GM21423 (cell line): ENCODE data around the gene SP2.
A peak's percentile ranks its signal among the peaks of the same experiment; 100 is the strongest.
"Not testable (repeated sequence)": the region's sequence is repeated elsewhere in the genome, so short reads cannot be mapped to it uniquely, and the experiment has no call there.

Experiments
- ATAC-seq: cut with Tn5 transposase; IDR thresholded peaks from one replicate; pipeline ENCODE4 v1.9.1; 2021; ENCODE audit warnings: mild to moderate bottlenecking, moderate library complexity; ENCODE audit not compliant: unreplicated experiment

Gene SP2

DNA sequence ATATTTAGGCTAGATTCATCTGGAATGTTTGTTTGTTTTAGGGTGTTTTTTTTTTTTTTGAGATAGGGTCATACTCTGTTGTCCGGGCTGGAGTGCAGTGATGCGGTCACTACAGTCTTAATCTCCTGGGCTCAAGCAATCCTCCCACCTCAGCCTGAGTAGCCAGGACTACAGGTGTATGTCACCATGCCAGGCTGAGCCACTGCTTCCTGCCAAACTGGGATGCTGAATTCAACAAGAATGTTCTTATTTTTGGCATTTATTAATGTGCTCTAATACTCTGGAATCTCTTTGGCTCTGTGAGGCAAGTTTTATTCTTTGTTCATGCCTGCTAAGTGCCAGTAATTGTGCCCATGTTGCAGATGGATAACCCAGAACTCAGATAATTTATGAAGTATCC is 21.5 kb downstream of the SP2 start:
- no peak for ATAC-seq

DNA sequence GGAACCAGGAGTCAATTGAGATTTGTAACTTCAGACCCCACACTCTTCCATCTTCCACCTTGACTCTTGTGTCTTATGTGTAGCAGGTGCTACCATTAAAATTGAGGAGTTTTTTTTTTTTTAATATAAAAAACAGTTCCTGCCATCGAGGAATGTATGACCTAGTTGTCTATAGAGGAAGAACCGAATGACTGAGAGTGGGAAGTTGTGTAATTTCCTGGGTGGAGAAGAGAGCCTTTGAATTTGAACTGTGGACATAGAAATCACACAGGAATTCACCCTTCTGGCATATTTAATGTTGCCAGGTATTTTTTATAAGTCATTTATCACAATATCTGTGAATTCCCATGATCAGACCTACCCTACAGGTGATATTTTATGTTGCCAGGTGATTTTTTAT is 22.0 kb downstream of the SP2 start:
- no peak for ATAC-seq

DNA sequence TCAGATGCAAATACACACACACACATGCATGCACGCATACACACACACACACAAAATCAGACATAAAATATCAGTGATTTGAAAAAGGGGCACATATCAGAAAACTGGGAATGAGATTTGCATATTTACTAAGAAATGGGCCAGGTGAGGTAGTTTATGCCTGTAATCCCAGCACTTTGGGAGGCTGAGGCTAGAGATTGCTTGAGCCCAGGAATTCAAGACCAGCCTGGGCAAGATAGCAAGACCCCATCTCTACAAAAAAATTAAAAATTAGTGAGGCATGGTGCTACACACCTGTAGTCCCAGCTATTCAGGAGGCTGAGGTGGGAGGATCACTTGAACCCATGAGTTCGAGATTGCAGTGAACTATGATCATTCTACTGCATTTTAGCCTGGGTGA is 23.0 kb downstream of the SP2 start:
- ATAC-seq = no peak

DNA sequence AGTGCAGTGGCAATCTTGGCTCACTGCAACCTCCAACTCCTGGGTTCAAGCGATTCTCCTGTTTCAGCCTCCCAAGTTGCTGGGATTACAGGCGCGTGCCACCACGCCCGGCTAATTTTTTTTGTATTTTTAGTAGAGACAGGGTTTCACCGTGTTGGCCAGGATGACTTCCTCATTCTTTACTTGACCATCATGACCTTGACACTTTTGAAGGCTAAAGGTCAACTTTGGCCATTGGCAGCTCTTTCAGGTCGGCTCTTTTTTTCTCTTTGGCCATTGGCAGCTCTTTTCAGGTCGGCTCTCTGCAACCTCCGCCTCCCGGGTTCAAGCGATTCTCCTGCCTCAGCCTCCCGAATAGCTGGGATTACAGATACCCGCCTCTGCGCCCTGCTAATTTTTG is 23.9 kb downstream of the SP2 start:
- not testable (repeated sequence) for ATAC-seq

DNA sequence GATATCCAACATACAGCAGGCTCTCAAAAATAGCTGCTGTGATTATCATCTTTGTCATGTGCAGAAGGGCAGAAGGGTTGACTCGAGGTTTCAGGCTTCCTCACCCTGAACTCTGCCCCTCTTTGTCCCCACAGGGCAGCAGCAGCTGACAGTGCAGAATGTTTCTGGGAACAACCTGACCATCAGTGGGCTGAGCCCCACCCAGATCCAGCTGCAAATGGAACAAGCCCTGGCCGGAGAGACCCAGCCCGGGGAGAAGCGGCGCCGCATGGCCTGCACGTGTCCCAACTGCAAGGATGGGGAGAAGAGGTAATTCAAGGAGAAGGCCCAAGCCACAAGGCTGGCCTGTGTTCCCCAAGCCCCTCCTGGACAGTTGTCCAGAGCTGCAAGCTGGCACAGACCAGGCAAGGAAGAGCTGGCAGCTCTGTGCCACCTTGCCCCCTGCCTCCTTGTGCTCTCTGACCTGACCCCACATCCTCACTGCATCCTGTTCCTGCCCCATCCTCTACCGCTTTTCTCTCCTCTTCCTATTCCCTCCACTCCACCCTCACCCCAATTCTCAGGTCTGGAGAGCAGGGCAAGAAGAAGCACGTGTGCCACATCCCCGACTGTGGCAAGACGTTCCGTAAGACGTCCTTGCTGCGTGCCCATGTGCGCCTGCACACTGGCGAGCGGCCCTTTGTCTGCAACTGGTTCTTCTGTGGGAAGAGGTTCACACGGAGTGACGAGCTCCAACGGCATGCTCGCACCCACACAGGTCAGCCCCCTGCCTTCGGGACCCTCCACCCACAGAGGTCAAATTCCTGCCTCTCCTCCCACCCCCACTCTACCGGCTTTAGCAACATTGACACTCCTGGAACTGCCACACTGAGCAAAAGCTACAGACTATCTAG is 29.0 kb downstream of the SP2 start:
- ATAC-seq = no peak

DNA sequence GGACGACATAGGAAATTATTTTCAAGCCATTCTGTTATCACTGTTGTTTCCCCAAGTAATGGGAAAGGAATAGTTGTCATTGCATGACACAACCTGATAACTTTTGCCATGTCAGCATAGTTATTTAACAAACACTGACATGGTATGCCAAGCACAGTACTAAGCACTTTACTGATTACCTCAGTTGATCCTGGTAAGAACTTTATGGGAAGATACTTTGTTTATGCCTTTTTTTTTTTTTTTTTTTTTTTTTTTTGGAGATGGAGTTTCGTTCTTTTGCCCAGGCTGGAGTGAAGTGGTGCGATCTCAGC is 29.6 kb downstream of the SP2 start:
- ATAC-seq = no peak

DNA sequence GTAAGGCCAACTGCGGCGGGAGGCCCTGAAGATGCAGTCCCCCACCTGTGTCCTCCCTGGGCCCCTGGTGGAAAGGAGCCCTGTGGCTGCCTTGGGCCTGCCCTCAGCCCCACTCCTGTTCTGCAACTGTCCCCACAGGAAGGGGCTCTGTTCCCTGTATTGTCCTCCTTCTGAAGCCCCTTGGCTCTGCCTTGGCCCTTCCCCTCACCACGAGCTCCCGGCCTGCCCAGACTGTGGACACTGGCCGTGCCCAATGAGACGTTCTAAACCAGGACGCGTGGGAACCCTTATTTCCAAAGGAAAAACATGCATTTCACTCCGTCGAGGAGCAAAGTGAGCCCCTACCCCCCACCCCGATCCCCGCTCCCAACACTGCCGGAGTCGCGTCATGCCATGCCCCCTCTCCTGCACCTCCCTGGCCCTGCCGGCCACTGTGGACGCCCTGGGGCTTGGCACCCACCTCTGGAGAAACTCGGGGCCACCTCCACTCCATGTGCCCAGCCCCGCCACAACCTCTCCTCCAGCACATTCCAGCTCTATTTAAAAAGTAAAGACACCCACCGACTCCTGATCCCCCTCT is 31.9 kb downstream of the SP2 start:
- ATAC-seq = no peak

DNA sequence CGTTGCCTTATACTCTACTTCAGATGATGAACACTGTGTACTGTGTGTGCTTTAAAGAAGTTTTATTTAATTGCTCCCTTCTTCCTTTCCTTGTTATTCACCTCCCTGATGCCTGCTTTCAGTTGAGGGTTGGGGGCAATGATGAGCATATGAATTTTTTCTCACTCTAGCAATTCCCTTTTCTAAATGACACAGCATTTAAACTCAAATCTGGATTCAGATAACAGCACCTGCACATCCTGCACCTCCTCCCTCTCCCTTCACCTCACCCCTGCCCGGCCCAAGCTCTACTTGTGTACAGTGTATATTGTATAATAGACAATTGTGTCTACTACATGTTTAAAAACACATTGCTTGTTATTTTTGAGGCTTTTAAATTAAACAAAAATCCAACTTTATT is 32.4 kb downstream of the SP2 start:
- no peak for ATAC-seq

DNA sequence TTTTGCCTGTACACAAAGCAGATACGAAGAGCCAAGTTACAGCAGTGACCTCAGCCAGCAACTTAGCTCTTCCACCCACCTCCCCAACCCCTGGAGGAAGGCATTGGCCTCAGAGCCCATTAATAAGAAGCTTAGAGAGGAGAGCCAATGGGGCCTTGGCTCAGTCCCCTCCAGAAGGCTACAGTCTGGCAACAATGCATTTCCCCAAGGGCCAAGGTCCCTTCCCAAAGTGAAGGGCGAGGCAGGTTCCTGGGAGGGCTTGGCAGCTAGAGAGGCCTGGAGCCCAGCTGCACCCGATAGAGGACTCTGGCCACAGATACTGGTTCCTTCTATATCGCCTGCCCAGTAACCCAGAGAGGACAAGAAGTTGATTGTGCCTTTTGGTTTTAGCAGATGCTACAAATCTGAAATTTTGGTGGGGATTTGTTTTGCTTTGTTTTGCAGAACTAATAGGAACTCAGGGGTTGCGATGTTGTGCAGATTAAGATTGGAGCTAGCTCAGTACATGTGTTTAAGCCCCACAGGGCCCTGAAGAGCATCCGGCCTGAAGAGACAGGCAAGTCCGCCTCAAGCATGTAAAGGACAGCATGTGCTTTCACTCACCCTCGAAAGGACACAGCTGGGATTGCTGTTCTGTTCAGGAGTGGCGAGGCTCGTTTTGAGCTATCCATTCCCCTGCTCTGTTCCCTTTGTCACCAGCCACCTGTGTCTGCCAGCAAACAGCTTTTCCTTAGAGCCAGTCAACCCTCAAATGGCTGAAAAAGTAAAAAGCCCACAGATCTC is 33.4 kb downstream of the SP2 start:
- no peak for ATAC-seq

DNA sequence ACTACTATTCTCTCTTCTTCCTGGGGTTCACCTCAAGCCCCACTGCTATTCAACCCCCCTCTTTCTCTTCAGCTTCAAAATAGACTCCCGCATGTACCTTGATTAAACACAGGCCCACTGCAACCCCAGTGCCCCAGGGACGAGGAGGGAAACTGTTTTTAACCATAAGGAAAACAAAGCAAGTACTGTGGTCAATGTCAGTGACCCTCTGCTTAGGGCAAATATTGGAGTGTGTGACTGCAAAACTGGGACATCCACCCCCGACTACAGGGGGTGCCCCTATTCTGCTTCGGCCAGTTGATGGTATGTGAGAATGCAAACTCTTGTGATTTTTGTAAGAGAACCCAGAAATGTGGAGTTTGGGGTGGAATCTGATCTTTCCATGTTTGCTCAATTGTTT is 35.8 kb downstream of the SP2 start:
- no peak for ATAC-seq

DNA sequence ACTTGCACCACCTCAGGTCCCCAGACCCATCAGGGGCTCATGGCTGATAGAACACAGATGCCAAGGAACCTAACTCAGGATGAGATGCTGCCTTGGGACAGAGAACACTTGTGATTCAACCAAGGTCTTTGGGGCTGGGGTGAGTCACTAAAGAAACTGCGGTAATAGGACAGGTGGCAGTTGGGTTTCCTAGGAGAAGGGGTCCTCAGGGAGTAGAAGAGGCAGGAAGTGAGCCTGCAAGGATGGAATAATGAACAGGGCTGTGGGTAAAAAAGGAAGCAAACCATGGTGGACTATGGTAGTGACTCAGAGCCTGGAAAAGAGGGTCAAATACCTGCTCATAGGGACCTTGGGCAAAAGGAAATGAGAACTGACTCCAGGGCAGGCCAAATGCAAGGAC is 38.8 kb downstream of the SP2 start:
- ATAC-seq = no peak

DNA sequence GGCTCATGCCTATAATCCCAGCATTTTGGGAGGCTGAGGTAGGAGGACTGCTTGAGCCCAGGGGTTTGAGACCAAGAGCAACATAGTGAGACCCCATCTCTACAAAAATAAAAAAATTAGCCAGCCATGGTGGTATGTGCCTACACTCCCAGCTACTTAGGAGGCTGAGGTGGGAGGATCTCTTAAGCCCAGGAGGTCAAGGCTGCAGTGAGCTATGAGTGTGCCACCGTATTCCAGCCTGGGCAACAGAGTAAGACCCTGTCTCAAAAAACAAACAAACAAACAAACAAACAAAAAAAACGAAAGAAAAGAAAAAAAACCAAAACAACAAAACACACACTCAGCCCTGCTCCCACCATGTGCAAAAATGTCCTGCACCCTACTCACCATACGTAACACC is 39.4 kb downstream of the SP2 start:
- not testable (repeated sequence) for ATAC-seq

DNA sequence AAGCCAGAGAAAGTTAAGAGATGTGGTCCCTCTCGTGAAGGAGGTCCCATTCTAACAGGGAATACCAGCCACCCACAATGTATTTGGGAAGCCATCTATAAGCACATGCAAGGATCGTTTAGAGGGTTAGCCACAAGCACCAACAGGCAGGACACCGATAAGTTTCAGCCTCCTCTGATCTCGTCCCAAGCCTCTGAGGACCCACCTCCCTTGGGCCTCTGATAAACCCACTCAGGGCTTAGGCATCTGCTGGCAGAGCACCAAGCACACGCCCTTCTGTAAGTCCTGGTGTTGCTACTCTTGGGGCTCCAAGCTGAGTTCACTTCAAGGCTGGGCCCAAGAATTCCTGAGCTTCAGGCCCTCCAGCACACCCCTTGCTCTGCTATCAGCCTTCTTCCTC is 39.9 kb downstream of the SP2 start:
- ATAC-seq = no peak

DNA sequence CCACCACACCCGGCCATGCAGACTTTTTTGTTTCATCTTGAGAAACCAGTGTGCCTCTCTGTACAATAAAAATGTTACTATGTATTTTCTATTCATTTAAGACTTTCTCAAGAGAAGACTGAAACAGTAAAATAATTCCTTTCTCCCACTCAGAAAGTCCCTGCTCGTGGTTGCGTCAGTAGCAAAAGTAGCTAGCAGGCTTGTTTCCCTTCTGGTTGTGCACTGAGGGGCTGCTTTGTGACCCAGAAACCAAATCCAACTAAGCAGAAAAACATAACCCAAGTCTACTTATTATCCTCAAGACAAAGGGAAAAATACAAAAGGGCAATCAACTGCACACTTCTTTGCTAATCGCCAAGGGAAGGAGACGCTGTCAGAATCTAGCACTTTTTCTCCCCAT is 41.9 kb downstream of the SP2 start:
- no peak for ATAC-seq

DNA sequence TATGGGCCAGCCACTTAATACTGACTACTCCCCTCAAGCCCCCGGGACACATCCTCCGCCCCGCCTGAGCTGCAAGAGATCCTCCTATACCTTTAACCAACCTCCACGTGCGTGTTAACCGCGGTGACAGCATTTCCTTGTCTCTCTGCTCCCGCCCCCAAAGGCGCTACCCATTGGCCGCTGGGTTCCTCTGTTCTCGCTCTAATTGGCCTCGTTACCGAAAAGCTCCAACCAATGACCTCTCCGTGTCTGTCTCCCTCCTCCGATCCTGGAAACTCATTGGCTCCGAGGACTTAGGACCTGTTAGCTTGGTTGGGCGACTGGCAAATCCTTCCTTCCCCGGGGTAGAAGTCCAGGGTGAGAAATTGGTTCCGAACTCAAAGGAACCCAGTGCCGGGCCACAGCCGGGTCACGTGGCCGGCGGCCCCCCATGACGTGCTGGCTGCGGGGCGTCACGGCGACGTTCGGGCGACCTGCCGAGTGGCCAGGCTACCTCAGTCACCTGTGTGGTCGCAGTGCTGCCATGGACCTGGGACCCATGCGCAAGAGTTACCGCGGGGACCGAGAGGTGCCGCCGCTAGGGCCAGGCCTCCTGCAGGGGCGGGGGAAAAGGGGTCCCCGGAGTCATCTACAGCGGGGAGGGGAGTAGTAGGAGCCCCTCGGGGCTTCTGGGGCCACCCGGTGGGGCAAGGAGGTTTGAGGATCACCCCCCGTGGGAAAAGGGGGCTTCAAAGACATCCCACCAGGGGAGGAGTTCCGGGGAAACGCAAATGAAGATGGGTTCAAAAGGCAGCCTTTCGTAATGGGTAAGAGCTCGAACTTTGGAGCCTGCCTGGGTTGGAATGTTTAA is 45.4 kb downstream of the SP2 start, which contains the start of gene PNPO:
Gene PNPO, plus strand, starts transcription at position 326 of the 850 bp plus-strand sequence. Its CDS starts 105 bp downstream, at position 431.
- ATAC-seq = peak; percentile 91

DNA sequence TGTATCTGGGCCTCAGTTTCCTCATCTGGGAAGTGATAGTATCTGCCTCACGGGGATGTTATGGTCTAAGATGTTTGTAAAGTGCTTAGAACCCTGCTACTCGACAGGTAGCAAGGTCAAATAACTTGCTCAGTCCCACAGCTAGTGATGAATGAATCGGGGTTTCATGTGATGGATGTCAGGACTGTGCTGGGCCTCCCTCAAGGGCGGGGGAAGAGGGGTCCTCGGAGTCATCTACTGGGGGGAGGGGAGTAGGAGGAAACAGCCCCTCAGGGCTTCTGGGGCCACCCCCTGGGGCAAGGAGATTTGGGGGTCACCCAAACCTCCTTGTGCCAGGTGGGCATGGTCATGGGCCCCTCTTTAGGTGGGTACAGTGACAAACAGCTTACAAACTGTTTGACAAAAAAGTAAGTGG is 46.1 kb downstream of the SP2 start:
- no peak for ATAC-seq

DNA sequence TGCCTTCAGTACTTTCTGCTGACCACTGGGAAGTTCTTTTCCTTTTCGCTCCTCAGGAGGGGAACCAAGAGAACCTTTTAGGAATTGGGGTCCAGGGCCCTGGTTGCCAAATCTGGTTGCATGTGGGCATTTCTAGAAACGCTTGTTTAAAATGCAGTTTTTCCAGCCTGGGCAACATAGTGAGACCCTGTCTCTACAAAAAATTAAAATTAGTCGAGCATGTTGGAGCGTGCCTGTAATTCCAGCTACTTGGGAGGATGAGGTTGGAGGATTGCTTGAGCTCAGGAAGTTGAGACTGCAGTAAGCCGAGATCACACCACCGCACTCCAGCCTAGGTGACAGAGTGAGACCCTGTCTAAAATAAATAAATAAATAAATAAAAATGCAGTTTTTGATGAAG is 46.5 kb downstream of the SP2 start:
- no peak for ATAC-seq

DNA sequence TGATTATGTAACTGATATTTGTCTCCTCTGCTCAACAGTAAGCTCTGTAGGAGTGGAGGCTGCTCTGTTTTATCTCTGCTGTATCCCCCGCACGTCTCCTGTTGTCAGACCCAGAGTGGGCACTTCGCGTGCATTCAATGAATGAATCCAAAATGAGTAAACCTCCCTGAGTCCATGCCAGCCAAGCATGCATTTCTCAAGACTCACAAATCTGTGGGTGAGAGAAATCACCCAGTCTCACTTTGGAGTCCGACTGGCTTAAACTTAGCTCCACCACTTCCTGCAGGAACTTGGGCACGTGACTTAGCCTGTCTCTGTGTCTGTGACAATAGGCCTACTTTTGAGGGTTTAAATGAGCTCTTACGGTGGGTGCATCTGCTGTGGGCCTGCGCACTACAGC is 49.0 kb downstream of the SP2 start:
- no peak for ATAC-seq

DNA sequence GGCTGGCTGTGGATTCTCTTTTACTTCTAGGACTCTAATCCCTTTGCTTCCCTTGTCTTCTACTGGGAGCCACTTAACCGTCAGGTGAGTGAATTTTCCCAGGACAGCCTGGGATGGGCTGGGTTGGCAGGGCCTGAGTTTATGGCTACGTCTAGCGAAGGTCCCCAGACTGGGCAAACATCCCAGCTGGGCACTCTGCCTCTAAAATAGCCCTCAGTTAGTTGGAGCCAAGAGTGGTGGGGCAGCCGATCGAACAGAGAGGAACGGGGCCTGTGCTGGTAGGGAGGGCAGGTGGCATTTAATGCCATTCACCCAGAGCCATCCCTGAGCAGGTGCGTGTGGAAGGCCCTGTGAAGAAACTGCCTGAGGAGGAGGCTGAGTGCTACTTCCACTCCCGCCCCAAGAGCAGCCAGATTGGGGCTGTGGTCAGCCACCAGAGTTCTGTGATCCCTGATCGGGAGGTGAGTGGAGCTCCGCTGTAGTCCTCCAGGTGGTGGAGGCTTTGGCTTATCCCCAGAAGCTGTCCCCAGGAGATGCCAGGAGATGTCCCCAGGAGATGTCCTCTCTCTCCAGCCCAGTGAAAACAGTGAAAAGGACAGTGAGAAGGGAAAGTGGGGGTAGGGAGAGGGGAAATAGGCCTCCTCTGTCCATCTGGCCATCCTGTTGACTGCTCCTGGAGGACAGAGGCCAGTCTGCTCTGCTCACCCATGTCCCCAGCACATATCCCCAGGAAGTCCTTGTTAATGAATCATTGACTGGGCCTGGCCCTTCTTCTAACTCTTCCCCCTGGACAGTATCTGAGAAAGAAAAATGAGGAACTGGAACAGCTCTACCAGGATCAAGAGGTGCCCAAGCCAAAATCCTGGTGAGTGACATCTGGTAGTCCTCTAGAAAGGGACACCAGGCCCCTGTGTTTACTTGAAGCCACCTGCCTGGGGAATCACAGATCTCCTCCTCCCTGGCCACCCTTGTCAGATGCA is 49.8 kb downstream of the SP2 start:
- ATAC-seq = no peak

DNA sequence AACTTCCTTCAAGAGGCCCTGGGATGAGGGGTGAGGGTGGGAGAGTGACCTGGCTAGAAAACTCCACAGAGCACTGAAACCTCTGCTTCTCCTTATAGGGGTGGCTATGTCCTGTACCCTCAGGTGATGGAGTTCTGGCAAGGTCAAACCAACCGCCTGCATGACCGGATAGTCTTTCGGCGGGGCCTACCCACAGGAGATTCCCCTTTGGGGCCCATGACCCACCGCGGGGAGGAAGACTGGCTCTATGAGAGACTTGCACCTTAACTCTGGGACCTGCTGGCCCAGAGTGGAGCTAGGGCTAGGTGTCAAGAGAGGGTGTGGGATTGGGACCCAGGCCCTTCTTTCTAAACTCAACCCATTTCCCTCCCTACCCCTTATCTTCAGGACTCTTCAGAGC is 50.5 kb downstream of the SP2 start:
- no peak for ATAC-seq
